OCI-LY7 (cell line): Measurements from ENCODE around the gene SHOX.

Source experiments
- CTCF ChIP-seq: fragments of 200-600 bp; sonication (generic); conservative IDR thresholded peaks from 2 replicates; pipeline ENCODE4 v1.5.1; 2014; ENCODE audit warnings: mild to moderate bottlenecking, antibody characterized with exemption, low read length, moderate library complexity, mixed read lengths
- EZH2phosphoT487 ChIP-seq: fragments of 200-600 bp; sonication (generic); IDR thresholded peaks from 2 replicates; pipeline ENCODE4 v1.6.1; 2018; ENCODE audit warnings: low read depth, borderline replicate concordance, mild to moderate bottlenecking, mixed run types, antibody characterized with exemption, low read length, moderate library complexity, mixed read lengths

GRCh38 chrX:617401-617800, 13.2 kb upstream of the SHOX start:
- TF ChIP-seq CTCF (no peak), EZH2phosphoT487 (no peak)
